ENCODE data around the gene FNBP1L. TPM values are rescaled to one million over a fixed set of nuclear protein-coding genes. Genes with fewer than 3 reads are reported as not detected.

Gene FNBP1L
- polyA plus RNA-seq (ENCODE audit: insufficient read length) = 136 TPM
- long read RNA-seq, donor 1, full-length matches to known transcripts = 8 of 43 reads
- long read RNA-seq, donor 1, partial matches to known transcripts = 35 of 43 reads
- long read RNA-seq, donor 1, other reads (novel, unspliced or antisense) = 0 of 43 reads
- long read RNA-seq, donor 2, full-length matches to known transcripts = 7 of 45 reads
- long read RNA-seq, donor 2, partial matches to known transcripts = 38 of 45 reads
- long read RNA-seq, donor 2, other reads (novel, unspliced or antisense) = 0 of 45 reads
- long read RNA-seq, donor 3, full-length matches to known transcripts = 14 of 36 reads
- long read RNA-seq, donor 3, partial matches to known transcripts = 22 of 36 reads
- long read RNA-seq, donor 3, other reads (novel, unspliced or antisense) = 0 of 36 reads
- long read RNA-seq, donor 4, partial matches to known transcripts = 0 of 2 reads
- long read RNA-seq, donor 4, other reads (novel, unspliced or antisense) = 0 of 2 reads
- long read RNA-seq, donor 5, full-length matches to known transcripts = 20 of 97 reads
- long read RNA-seq, donor 5, partial matches to known transcripts = 77 of 97 reads
- long read RNA-seq, donor 5, other reads (novel, unspliced or antisense) = 0 of 97 reads
- long read RNA-seq, donor 6, full-length matches to known transcripts = 4 of 39 reads
- long read RNA-seq, donor 6, partial matches to known transcripts = 35 of 39 reads
- long read RNA-seq, donor 6, other reads (novel, unspliced or antisense) = 0 of 39 reads
- long read RNA-seq, donor 7, full-length matches to known transcripts = 25 of 75 reads
- long read RNA-seq, donor 7, partial matches to known transcripts = 50 of 75 reads
- long read RNA-seq, donor 7, other reads (novel, unspliced or antisense) = 0 of 75 reads
- long read RNA-seq, donor 8, full-length matches to known transcripts = 5 of 48 reads
- long read RNA-seq, donor 8, partial matches to known transcripts = 43 of 48 reads
- long read RNA-seq, donor 8, other reads (novel, unspliced or antisense) = 0 of 48 reads

- peak; percentile 89 for DNase-seq
Measured at GRCh38 chr1:93447481-93448291, at the start of gene FNBP1L. TSS of gene FNBP1L (plus strand) at chr1:93448118. CDS start at chr1:93448282, 164 bp downstream.

GRCh38 chr1:93399781-93400180, 48.1 kb upstream of the FNBP1L start:
- no peak for DNase-seq

GRCh38 chr1:93408203-93408602, 39.7 kb upstream of the FNBP1L start:
- DNase-seq = no peak

GRCh38 chr1:93411000-93411399, 36.9 kb upstream of the FNBP1L start:
- DNase-seq = no peak

- no peak for DNase-seq
Measured at GRCh38 chr1:93414749-93415148, 33.2 kb upstream of the FNBP1L start.

DNA sequence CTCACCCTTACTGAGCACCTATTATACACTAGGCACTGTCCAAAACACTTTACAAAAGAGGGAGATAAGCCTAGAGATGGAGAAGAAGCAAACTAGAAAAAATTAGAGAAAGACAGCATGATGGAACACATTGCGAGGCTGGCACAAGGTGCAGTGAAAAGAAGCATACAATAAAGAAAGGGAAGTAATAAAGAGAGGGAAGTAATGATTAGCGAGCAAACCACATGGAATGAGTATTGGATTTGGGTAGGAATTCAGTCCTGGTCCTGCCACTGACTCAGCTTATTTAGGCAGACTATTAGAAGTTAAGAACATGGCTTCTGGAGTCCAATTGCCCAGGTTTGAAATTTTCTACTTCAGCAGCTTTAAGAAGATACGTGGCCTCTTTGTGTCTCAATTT, 32.6 kb upstream of the FNBP1L start:
- DNase-seq = no peak

DNA sequence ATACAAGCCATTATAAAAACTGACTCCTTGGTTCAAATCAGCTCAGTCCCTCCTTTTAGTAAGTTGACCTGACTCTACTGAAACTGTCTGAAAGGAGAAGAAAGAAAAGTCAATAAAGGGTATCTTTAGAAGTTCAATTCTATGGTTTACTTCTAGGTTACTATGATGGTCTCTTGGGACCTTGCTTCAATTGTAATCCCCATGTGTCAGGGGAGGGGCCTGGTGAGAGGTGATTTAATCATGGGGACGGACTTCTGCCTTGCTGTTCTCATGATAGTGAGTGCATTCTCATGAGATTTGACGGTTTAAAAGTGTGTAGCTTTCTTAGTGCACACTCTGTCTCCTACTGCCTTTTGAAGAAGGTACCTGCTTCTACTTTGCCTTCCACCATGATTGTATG, 31.7 kb upstream of the FNBP1L start:
- DNase-seq = no peak

- DNase-seq = no peak
Measured at GRCh38 chr1:93419344-93419743, 28.6 kb upstream of the FNBP1L start.

DNA sequence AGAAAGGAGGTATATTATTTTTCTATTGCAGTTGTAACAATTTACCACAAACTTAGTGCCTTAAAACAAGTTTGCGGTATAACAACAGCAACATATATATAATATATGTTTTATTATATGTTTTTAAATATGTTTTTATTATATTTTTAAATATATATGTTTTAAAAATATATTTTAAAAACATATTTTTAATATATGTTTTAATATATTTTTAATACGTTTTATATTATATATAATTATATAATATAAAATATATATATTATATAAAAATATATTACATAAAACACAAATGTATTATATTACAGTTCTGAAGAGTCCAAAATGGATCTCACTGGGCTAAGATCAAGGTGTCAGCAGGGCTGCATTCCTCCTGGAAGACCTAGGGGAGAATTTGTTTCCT, 27.5 kb upstream of the FNBP1L start:
- DNase-seq = no peak

GRCh38 chr1:93426181-93426580, 21.7 kb upstream of the FNBP1L start:
- DNase-seq = no peak

DNA sequence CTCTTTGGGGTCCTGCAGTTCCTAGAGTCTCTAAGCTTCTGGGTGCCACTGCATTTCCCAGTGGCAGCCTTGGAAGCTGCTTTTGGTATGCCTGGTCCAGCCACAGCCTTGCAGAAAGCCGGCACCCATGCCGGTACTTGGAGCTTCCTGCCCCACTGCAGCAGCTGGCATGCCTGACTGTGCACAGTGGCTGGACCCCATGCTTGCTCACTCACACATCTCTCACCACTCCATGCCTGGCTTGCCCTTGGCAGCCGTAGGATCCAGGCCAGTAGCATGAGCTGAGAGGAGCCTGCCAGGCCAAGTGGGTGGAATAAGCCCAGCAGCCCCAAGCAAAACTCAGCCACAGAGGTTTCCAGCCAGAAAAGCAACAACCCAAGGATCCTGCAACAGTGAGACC, 20.3 kb upstream of the FNBP1L start:
- no peak for DNase-seq

DNA sequence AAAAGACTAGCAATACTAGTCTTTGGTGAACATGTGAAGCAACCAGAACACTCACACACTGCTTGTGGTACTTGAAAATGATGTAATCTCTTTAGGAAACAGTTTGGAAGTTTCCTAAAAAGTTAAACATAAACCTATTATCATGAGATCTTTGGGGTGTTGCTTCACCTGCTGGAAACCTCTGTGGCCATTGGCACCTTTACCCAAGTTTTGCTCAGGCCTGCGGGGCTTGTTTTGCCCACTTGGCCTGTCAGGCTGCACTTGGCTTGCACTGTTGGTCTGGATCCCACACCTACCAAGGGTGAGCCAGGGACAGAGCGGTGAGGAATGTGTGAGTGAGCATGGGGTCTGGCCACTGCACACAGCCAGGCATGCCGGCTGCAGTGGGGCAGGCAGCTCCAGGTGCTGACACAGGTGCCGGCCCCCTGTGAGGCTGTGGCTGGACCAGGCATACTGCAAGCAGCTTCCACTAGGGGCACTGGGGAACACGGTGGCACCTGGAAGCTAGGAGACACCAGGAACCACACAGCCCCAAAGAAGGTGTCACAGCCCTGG, 14.4 kb upstream of the FNBP1L start:
- DNase-seq = no peak

- DNase-seq = no peak
Measured at GRCh38 chr1:93434088-93434487, 13.8 kb upstream of the FNBP1L start.

- DNase-seq = no peak
Measured at GRCh38 chr1:93434987-93435386, 12.9 kb upstream of the FNBP1L start.

- no peak for DNase-seq
Measured at GRCh38 chr1:93435443-93435842, 12.5 kb upstream of the FNBP1L start.

GRCh38 chr1:93436496-93436895, 11.4 kb upstream of the FNBP1L start:
- DNase-seq = no peak

DNA sequence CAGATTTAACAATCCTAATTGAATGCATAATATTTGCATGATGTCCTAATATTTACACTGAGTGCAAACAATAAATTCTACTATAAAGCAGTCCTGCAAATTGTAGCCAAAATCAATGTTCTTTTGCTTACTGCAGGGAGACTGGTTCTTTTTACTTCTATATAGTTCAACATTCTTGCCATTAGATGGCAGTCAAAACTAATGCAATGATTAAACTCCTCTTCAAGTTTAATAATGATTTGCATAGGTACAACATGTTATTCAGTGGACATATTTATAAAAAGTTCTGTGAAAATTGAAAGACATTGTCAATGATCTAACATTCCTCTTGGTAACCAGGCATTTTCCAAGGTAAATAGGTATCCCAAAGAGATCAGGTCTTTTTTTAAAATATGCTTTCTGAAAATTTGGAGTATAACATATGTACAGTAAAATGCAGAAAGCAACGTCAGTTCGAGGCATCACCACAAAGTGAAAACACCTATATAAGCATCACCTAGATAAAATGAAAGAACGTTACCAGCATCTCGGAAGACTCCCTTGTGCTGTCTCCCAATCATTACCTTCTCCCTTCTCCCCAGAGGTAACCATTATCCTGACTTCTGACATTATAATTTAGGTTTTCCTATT, 9.8 kb upstream of the FNBP1L start:
- peak; percentile 58 for DNase-seq

DNA sequence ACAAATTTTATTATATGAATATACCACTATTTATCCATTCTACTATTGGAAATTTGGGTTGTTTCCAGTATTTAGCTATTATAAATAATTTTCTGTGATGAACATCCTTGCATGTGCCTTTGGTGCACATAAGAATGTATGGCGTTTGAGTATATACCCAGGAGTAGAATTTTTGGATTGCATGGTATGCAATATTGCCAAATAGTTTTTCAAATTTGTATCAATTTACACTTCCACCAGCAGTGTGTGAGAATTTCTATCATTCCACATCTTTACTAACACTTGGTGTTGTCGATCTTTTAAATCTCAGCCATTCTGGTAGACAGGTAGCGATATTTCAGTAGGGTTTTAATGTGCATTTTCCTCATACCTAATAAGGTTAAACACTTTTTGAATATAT, 9.2 kb upstream of the FNBP1L start:
- DNase-seq = no peak

GRCh38 chr1:93440272-93440671, 7.6 kb upstream of the FNBP1L start:
- no peak for DNase-seq

DNA sequence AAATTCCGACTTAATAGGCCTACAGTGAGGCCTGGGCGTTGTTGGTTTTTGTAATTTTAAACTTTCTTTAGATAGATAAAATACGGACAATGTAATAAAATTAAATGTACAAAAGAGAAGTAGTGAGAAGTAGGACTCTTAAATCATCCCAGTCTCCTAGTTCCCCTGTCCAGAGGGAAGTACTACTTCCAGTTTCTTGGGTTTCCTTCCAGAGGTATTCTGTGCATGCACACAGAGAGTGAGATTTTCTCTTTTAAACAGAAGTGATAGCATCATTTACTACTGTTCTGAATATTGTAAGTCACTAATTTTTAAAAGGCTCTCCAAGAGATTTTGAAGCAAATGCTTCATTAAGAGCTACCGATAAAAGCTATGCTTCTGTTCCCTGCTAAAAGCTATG, 7.2 kb upstream of the FNBP1L start:
- DNase-seq = no peak

GRCh38 chr1:93441589-93441988, 6.3 kb upstream of the FNBP1L start:
- no peak for DNase-seq
